HepG2 (cell line): ENCODE measurements around the gene GPN2. TPM values are rescaled to one million over a fixed set of nuclear protein-coding genes. Genes with fewer than 3 reads are reported as not detected.
A peak's percentile ranks its signal among the peaks of the same experiment; 100 is the strongest.

Experiments used
- AGO2 ChIP-seq: fragments of 200-400 bp; formaldehyde crosslinking; optimal IDR thresholded peaks from 2 replicates; pipeline ENCODE3; 2017; ENCODE audit warnings: mild to moderate bottlenecking, low read depth, low read length, moderate library complexity
- AHDC1 ChIP-seq: sonication (generic); formaldehyde crosslinking; IDR thresholded peaks from 2 replicates; pipeline ENCODE4 v1.5.1; 2020; ENCODE audit warnings: mild to moderate bottlenecking, missing genetic modification reagents, borderline replicate concordance
- ATM ChIP-seq: fragments of 450-650 bp; IDR thresholded peaks from 2 replicates; pipeline ENCODE4 v1.7.1; 2017; ENCODE audit warnings: mild to moderate bottlenecking, borderline replicate concordance
- CCAR2 ChIP-seq: fragments of 200-400 bp; formaldehyde crosslinking; optimal IDR thresholded peaks from 2 replicates; pipeline ENCODE3; 2018; ENCODE audit warnings: low read depth, mild to moderate bottlenecking, low read length, moderate library complexity
- CENPX ChIP-seq: sonication (generic); formaldehyde crosslinking; IDR thresholded peaks from 2 replicates; pipeline ENCODE4 v1.9.0; 2021; ENCODE audit warnings: mild to moderate bottlenecking, missing genetic modification reagents, moderate library complexity
- DDIT3 ChIP-seq: sonication (generic); formaldehyde crosslinking; IDR thresholded peaks from 2 replicates; pipeline ENCODE4 v1.4.0; 2020; ENCODE audit warnings: mild to moderate bottlenecking, missing genetic modification reagents
- HDAC1 ChIP-seq: sonication (generic); formaldehyde crosslinking; IDR thresholded peaks from 2 replicates; pipeline ENCODE4 v1.5.1; 2020; ENCODE audit warnings: mild to moderate bottlenecking, missing genetic modification reagents
- HIVEP1 ChIP-seq: sonication (generic); formaldehyde crosslinking; IDR thresholded peaks from 2 replicates; pipeline ENCODE4 v1.4.0; 2020; ENCODE audit warnings: mild to moderate bottlenecking, missing genetic modification reagents
- KLF12 ChIP-seq: sonication (generic); formaldehyde crosslinking; IDR thresholded peaks from 2 replicates; pipeline ENCODE4 v1.4.0; 2020; ENCODE audit warnings: missing genetic modification reagents, borderline replicate concordance
- MED1 ChIP-seq: sonication (generic); formaldehyde crosslinking; IDR thresholded peaks from 2 replicates; pipeline ENCODE4 v1.4.0; 2020; ENCODE audit warnings: missing genetic modification reagents
- SMAD1 ChIP-seq: sonication (generic); formaldehyde crosslinking; IDR thresholded peaks from 2 replicates; pipeline ENCODE4 v1.4.0; 2020; ENCODE audit warnings: missing genetic modification reagents, low read depth, mild to moderate bottlenecking, borderline replicate concordance
- SUZ12 ChIP-seq: fragments of 150-350 bp; IDR thresholded peaks from 2 replicates; pipeline ENCODE4 v1.6.1; 2014; ENCODE audit warnings: low read depth, low read length
- TCF7 ChIP-seq: sonication (generic); IDR thresholded peaks from 2 replicates; pipeline ENCODE4 v1.6.1; 2016; ENCODE audit warnings: antibody characterized with exemption, low read depth
- TEAD2 ChIP-seq: sonication (generic); formaldehyde crosslinking; IDR thresholded peaks from 2 replicates; pipeline ENCODE4 v1.9.0; 2021; ENCODE audit warnings: missing genetic modification reagents
- YEATS4 ChIP-seq: sonication (generic); formaldehyde crosslinking; IDR thresholded peaks from 2 replicates; pipeline ENCODE4 v1.4.0; 2020; ENCODE audit warnings: missing genetic modification reagents, borderline replicate concordance
- ZNF235 ChIP-seq: sonication (generic); formaldehyde crosslinking; IDR thresholded peaks from 2 replicates; pipeline ENCODE4 v1.8.1; 2023; ENCODE audit warnings: mild to moderate bottlenecking, missing genetic modification reagents, borderline replicate concordance
- ZNF263 ChIP-seq: sonication (generic); formaldehyde crosslinking; IDR thresholded peaks from 2 replicates; pipeline ENCODE4 v1.4.0; 2020; ENCODE audit warnings: missing genetic modification reagents
- ZNF720 ChIP-seq: sonication (generic); formaldehyde crosslinking; IDR thresholded peaks from 2 replicates; pipeline ENCODE4 v1.4.0; 2020; ENCODE audit warnings: missing genetic modification reagents
- polyA plus RNA-seq, 8 experiments: library from polyadenylated mRNA; depleted of rRNA in 3 of 8; stranded (reverse) in 7 of 8; unstranded in 1 of 8; fragments of >200 nt; fragmentation: Illumina TruSeq in 4 of 8; extraction: Trizol in 4 of 8; gene quantifications; 2 replicates each; pipeline versions ENCODE4 v1.2.1 to v1.2.3, GENCODE V29; 2011 to 2016; ENCODE audit warnings: low read depth in 4 of 8, missing spikeins in 1 of 8, mixed read lengths in 1 of 8; ENCODE audit not compliant: insufficient read depth in 1 of 8
- total RNA-seq, 5 experiments: library from RNA; depleted of rRNA; stranded (reverse); fragments of >200 nt; fragmentation: Illumina TruSeq; extraction: Trizol; gene quantifications; 2 replicates each; pipeline ENCODE4 v1.2.3, GENCODE V29; 2016; ENCODE audit warnings: low read depth in 1 of 5
- TF ChIP-seq, protein P1 (sequence below): sonication (generic); formaldehyde crosslinking; IDR thresholded peaks from 2 replicates; pipeline ENCODE4 v1.4.0; 2020; ENCODE audit warnings: missing genetic modification reagents
- TF ChIP-seq, protein P2 (sequence below): IDR thresholded peaks from 2 replicates; pipeline ENCODE4 v1.6.1; 2012; ENCODE audit warnings: low read length, improper control_type of control experiment

GPN2 gene
- total and polyA plus RNA-seq, 2 of the 13 experiments (the other 11 are each of a cell fraction or from before 2014, with no cell fraction given): 19.3 to 38.9 TPM

- TF ChIP-seq, protein P1, sequence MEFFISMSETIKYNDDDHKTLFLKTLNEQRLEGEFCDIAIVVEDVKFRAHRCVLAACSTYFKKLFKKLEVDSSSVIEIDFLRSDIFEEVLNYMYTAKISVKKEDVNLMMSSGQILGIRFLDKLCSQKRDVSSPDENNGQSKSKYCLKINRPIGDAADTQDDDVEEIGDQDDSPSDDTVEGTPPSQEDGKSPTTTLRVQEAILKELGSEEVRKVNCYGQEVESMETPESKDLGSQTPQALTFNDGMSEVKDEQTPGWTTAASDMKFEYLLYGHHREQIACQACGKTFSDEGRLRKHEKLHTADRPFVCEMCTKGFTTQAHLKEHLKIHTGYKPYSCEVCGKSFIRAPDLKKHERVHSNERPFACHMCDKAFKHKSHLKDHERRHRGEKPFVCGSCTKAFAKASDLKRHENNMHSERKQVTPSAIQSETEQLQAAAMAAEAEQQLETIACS (CRISPR knock-in tag): no peak
- TF ChIP-seq CENPX (CRISPR knock-in tag): no peak
- TF ChIP-seq SMAD1 (CRISPR knock-in tag): no peak
- no peak for TF ChIP-seq ZNF235 (CRISPR knock-in tag)
- TF ChIP-seq, protein P2, sequence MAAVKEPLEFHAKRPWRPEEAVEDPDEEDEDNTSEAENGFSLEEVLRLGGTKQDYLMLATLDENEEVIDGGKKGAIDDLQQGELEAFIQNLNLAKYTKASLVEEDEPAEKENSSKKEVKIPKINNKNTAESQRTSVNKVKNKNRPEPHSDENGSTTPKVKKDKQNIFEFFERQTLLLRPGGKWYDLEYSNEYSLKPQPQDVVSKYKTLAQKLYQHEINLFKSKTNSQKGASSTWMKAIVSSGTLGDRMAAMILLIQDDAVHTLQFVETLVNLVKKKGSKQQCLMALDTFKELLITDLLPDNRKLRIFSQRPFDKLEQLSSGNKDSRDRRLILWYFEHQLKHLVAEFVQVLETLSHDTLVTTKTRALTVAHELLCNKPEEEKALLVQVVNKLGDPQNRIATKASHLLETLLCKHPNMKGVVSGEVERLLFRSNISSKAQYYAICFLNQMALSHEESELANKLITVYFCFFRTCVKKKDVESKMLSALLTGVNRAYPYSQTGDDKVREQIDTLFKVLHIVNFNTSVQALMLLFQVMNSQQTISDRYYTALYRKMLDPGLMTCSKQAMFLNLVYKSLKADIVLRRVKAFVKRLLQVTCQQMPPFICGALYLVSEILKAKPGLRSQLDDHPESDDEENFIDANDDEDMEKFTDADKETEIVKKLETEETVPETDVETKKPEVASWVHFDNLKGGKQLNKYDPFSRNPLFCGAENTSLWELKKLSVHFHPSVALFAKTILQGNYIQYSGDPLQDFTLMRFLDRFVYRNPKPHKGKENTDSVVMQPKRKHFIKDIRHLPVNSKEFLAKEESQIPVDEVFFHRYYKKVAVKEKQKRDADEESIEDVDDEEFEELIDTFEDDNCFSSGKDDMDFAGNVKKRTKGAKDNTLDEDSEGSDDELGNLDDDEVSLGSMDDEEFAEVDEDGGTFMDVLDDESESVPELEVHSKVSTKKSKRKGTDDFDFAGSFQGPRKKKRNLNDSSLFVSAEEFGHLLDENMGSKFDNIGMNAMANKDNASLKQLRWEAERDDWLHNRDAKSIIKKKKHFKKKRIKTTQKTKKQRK: no peak
- TF ChIP-seq MED1 (CRISPR knock-in tag): peak; percentile 75
- no peak for TF ChIP-seq CCAR2
- TF ChIP-seq AGO2: no peak
- TF ChIP-seq AHDC1 (CRISPR knock-in tag): no peak
- TF ChIP-seq DDIT3: no peak
- TF ChIP-seq HDAC1 (CRISPR knock-in tag): peak; percentile 76
- TF ChIP-seq ZNF263: no peak
- no peak for TF ChIP-seq KLF12 (CRISPR knock-in tag)
- no peak for TF ChIP-seq TCF7
- TF ChIP-seq ATM: no peak
- TF ChIP-seq YEATS4: no peak
- no peak for TF ChIP-seq TEAD2 (CRISPR knock-in tag)
- no peak for TF ChIP-seq SUZ12
- 0 out of 2 replicates have a peak, but pooled peaks have one; percentile 27 for TF ChIP-seq HIVEP1 (CRISPR knock-in tag)
- TF ChIP-seq ZNF720: no peak
These were observed 58.4 kb downstream of the GPN2 start (continued) for GRCh38 chr1:26831546-26832248.
